ENCODE results near the gene BPIFB3.
"Not testable (repeated sequence)": the region's sequence is repeated elsewhere in the genome, so short reads cannot be mapped to it uniquely, and the experiment has no call there.

The BPIFB3 gene

GRCh38 chr20:33091147-33091546 lies 37.4 kb downstream of the BPIFB3 start:
- Histone ChIP-seq H3K27ac (no peak overlapping the region), H3K9me3 (ENCODE audit: low read depth, low read length) (no peaks in the 10 kb centered on the region), H3K9ac (ENCODE audit: insufficient read length) (no peak overlapping the region), H3K36me3 (ENCODE audit: insufficient read depth, low read length) (no peaks in the 10 kb centered on the region), H3K4me3 (no peak overlapping the region)
- DNase-seq (ENCODE audit: low read depth, low spot score) = no peak
- no peak for TF ChIP-seq POLR2AphosphoS5 (IDR thresholded peaks at IDR 0.05; ENCODE audit: borderline replicate concordance, low read depth, low read length)
- no peak for TF ChIP-seq EZH2 (IDR thresholded peaks at IDR 0.05)

DNA sequence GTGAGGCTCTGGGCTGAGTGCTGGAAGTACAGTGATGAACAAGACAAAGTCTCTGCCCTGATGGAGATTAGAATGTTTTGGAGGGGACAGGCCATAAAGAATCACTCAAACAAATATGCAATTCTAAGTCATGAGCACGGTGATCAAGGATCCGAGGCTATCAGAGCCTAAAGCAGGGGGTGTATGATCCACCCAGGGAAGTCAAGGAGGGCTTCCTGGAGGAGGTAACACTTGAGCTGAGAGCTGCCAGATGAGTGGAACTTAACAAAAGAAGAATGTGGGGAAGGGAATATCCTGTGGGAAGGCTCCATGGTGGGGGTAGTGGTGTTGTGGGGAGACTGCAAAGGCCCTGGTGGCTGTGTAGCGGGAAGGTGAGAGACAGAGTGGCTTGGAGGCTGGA lies 38.0 kb downstream of the BPIFB3 start:
- H3K36me3 ChIP-seq (ENCODE audit: insufficient read depth, low read length) = no peaks in the 10 kb centered on the region
- TF ChIP-seq EZH2 (IDR thresholded peaks at IDR 0.05) (no peak), POLR2AphosphoS5 (IDR thresholded peaks at IDR 0.05; ENCODE audit: borderline replicate concordance, low read depth, low read length) (no peak), FOXP2 (optimal IDR thresholded peaks at IDR 0.05; ENCODE audit: control extremely low read depth, extremely low read length, insufficient read depth) (no peak)
- H3K4me3 ChIP-seq = no peak overlapping the region
- H3K27ac ChIP-seq = no peak overlapping the region
- no peaks in the 10 kb centered on the region for H3K9me3 ChIP-seq (ENCODE audit: low read depth, low read length)
- no peak for DNase-seq (ENCODE audit: low read depth, low spot score)
- H3K9ac ChIP-seq (ENCODE audit: insufficient read length) = no peak overlapping the region

DNA sequence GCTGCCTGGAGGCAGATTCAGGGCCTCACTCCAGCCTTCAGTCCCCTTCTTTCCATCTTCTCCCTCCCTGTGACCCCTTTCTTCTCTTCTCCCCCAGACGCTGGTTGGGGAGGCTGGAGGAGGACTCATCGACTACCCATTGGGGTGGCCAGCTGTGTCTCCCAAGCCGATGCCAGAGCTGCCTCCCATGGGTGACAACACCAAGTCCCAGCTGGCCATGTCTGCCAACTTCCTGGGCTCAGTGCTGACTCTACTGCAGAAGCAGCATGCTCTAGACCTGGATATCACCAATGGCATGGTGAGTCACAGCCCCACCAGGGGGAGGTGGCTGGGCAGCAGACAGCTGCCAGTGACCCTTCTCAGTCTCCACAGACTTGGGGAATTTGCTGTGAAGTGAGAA lies 38.7 kb downstream of the BPIFB3 start:
- Histone ChIP-seq H3K36me3 (ENCODE audit: insufficient read depth, low read length) (no peaks in the 10 kb centered on the region), H3K9ac (ENCODE audit: insufficient read length) (no peak overlapping the region), H3K9me3 (ENCODE audit: low read depth, low read length) (no peaks in the 10 kb centered on the region), H3K27ac (no peak overlapping the region), H3K4me3 (no peak overlapping the region)
- DNase-seq (ENCODE audit: low read depth, low spot score) = no peak
- TF ChIP-seq POLR2AphosphoS5 (IDR thresholded peaks at IDR 0.05; ENCODE audit: borderline replicate concordance, low read depth, low read length) (no peak), EZH2 (IDR thresholded peaks at IDR 0.05) (no peak), FOXP2 (optimal IDR thresholded peaks at IDR 0.05; ENCODE audit: control extremely low read depth, extremely low read length, insufficient read depth) (no peak)

- no peak for DNase-seq (ENCODE audit: low read depth, low spot score)
- no peak for TF ChIP-seq EZH2 (IDR thresholded peaks at IDR 0.05)
- TF ChIP-seq POLR2AphosphoS5 (IDR thresholded peaks at IDR 0.05; ENCODE audit: borderline replicate concordance, low read depth, low read length) = no peak
- no peak for TF ChIP-seq FOXP2 (optimal IDR thresholded peaks at IDR 0.05; ENCODE audit: control extremely low read depth, extremely low read length, insufficient read depth)
These were observed 39.4 kb downstream of the BPIFB3 start for GRCh38 chr20:33093074-33093473.

GRCh38 chr20:33093582-33093981 lies 39.9 kb downstream of the BPIFB3 start:
- H3K9me3 ChIP-seq (ENCODE audit: low read depth, low read length) = no peaks in the 10 kb centered on the region
- no peak overlapping the region for H3K4me3 ChIP-seq
- no peak for DNase-seq (ENCODE audit: low read depth, low spot score)
- no peak for TF ChIP-seq EZH2 (IDR thresholded peaks at IDR 0.05)
- no peak for TF ChIP-seq POLR2AphosphoS5 (IDR thresholded peaks at IDR 0.05; ENCODE audit: borderline replicate concordance, low read depth, low read length)
- no peak for TF ChIP-seq FOXP2 (optimal IDR thresholded peaks at IDR 0.05; ENCODE audit: control extremely low read depth, extremely low read length, insufficient read depth)
- no peak overlapping the region for H3K27ac ChIP-seq
- H3K9ac ChIP-seq (ENCODE audit: insufficient read length) = no peak overlapping the region
- no peaks in the 10 kb centered on the region for H3K36me3 ChIP-seq (ENCODE audit: insufficient read depth, low read length)

More at GRCh38 chr20:33093074-33093473, 39.4 kb downstream of the BPIFB3 start:
- no peaks in the 10 kb centered on the region for H3K9me3 ChIP-seq (ENCODE audit: low read depth, low read length)
- no peak overlapping the region for H3K27ac ChIP-seq
- H3K36me3 ChIP-seq (ENCODE audit: insufficient read depth, low read length) = no peaks in the 10 kb centered on the region
- H3K9ac ChIP-seq (ENCODE audit: insufficient read length) = no peak overlapping the region
- no peak overlapping the region for H3K4me3 ChIP-seq

DNA sequence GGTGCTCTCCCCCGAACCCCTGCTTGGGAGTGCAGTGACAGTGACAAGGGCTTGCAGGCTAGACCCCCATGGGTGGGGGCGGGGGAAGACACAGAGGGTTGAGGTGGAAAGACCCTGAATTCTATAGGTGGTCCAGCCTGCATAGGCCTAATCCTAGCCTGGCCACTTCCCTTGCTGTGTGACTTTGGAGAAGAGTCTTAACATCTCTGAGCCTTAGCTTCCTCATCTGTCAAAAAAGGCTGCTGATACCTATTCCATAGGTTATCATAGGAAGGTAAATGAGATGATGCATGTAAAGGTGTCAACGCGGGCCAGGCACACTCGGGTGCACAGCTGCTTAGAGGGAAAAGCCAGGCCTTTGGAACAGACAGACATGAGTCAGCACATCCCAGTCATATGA lies 41.5 kb downstream of the BPIFB3 start:
- H3K27ac ChIP-seq = no peak overlapping the region
- no peaks in the 10 kb centered on the region for H3K9me3 ChIP-seq (ENCODE audit: low read depth, low read length)
- no peaks in the 10 kb centered on the region for H3K36me3 ChIP-seq (ENCODE audit: insufficient read depth, low read length)
- DNase-seq (ENCODE audit: low read depth, low spot score) = no peak
- no peak overlapping the region for H3K4me3 ChIP-seq
- TF ChIP-seq POLR2AphosphoS5 (IDR thresholded peaks at IDR 0.05; ENCODE audit: borderline replicate concordance, low read depth, low read length) (no peak), FOXP2 (optimal IDR thresholded peaks at IDR 0.05; ENCODE audit: control extremely low read depth, extremely low read length, insufficient read depth) (no peak), EZH2 (IDR thresholded peaks at IDR 0.05) (no peak)
- H3K9ac ChIP-seq (ENCODE audit: insufficient read length) = no peak overlapping the region

GRCh38 chr20:33095902-33096584 lies 42.3 kb downstream of the BPIFB3 start:
- H3K36me3 ChIP-seq (ENCODE audit: insufficient read depth, low read length); H3K9ac ChIP-seq (ENCODE audit: insufficient read length); DNase-seq (ENCODE audit: low read depth, low spot score); H3K4me3 ChIP-seq; H3K27ac ChIP-seq; H3K9me3 ChIP-seq (ENCODE audit: low read depth, low read length): not testable (repeated sequence)

GRCh38 chr20:33097001-33097400 lies 43.3 kb downstream of the BPIFB3 start:
- TF ChIP-seq FOXP2 (optimal IDR thresholded peaks at IDR 0.05; ENCODE audit: control extremely low read depth, extremely low read length, insufficient read depth) = no peak
- Histone ChIP-seq H3K9ac (ENCODE audit: insufficient read length) (no peak overlapping the region), H3K36me3 (ENCODE audit: insufficient read depth, low read length) (no peaks in the 10 kb centered on the region), H3K9me3 (ENCODE audit: low read depth, low read length) (no peaks in the 10 kb centered on the region), H3K4me3 (no peak overlapping the region), H3K27ac (no peak overlapping the region)
- no peak for DNase-seq (ENCODE audit: low read depth, low spot score)

- Histone ChIP-seq H3K36me3 (ENCODE audit: insufficient read depth, low read length) (no peaks in the 10 kb centered on the region), H3K9me3 (ENCODE audit: low read depth, low read length) (no peaks in the 10 kb centered on the region), H3K27ac (no peak overlapping the region), H3K4me3 (no peak overlapping the region), H3K9ac (ENCODE audit: insufficient read length) (no peak overlapping the region)
- no peak for TF ChIP-seq FOXP2 (optimal IDR thresholded peaks at IDR 0.05; ENCODE audit: control extremely low read depth, extremely low read length, insufficient read depth)
- TF ChIP-seq EZH2 (IDR thresholded peaks at IDR 0.05) = no peak
- TF ChIP-seq POLR2AphosphoS5 (IDR thresholded peaks at IDR 0.05; ENCODE audit: borderline replicate concordance, low read depth, low read length) = no peak
- DNase-seq (ENCODE audit: low read depth, low spot score) = no peak
These were observed 46.3 kb downstream of the BPIFB3 start for GRCh38 chr20:33099843-33100538.

All from SK-N-MC (cell line).